Subcutaneous adipose tissue (tissue), 4 donors: ENCODE measurements around the gene ADARB2. TPM values are rescaled to one million over a fixed set of nuclear protein-coding genes. Genes with fewer than 3 reads are reported as not detected.

Experiments used
- total RNA-seq, 4 donors: library from RNA; depleted of rRNA; stranded (reverse); fragments of >200 nt; gene quantifications; one replicate each; pipeline ENCODE4 v1.1.0, GENCODE V29; 2016
- TF ChIP-seq, protein P1 (sequence below): fragments of 450-650 bp; IDR thresholded peaks from one replicate; pipeline ENCODE4 v1.5.1; 2016; ENCODE audit warnings: low read depth, mild to moderate bottlenecking, control low read depth, antibody characterized with exemption, moderate library complexity

Gene ADARB2
- total RNA-seq, 4 donors from 2014 or later: under 0.01 to 0.65 (median 0.44) TPM; not detected in 1

DNA sequence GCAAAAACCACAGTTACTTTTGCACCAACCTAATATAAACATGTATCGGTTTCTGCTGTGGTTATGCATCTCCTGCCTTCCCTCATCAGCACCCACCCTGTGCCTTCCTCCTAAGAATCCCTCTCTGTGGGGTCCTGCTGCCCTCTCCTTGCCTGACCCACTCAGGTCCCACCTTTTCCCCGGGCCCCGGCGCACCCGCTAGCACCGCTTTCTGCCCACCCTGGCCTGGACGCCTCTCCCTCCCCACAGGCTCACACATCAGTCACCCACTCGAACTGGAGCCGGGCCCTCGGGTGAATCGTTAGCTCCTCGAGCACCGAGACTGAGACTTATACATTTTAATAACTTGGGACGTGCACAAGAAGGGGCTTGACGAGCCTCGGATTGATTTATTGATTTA is 110.5 kb downstream of the ADARB2 start:
- TF ChIP-seq, protein P1, sequence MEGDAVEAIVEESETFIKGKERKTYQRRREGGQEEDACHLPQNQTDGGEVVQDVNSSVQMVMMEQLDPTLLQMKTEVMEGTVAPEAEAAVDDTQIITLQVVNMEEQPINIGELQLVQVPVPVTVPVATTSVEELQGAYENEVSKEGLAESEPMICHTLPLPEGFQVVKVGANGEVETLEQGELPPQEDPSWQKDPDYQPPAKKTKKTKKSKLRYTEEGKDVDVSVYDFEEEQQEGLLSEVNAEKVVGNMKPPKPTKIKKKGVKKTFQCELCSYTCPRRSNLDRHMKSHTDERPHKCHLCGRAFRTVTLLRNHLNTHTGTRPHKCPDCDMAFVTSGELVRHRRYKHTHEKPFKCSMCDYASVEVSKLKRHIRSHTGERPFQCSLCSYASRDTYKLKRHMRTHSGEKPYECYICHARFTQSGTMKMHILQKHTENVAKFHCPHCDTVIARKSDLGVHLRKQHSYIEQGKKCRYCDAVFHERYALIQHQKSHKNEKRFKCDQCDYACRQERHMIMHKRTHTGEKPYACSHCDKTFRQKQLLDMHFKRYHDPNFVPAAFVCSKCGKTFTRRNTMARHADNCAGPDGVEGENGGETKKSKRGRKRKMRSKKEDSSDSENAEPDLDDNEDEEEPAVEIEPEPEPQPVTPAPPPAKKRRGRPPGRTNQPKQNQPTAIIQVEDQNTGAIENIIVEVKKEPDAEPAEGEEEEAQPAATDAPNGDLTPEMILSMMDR: no peak

DNA sequence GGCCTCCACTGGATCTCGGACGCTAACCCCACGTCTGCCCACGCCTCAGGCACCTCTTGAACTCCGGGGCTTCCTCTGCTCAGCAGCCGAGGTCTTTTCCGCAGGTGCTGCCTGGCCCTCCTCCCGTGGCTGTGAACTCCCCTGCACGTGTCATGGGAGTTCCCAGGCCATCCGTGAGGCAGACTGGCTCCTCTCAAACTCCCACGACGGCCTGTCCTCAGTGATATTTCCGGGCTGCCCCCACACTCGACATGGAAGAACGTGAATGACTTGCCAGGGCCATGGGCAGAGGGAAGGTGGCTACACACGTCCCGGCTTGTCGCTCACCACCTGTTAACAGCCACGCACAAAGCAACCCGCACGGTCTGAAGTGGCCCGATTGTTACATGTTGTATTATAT is 110.9 kb downstream of the ADARB2 start:
- TF ChIP-seq, protein P1: no peak

- TF ChIP-seq, protein P1: no peak
Observed at GRCh38 chr10:1625731-1626130, 111.6 kb downstream of the ADARB2 start.

DNA sequence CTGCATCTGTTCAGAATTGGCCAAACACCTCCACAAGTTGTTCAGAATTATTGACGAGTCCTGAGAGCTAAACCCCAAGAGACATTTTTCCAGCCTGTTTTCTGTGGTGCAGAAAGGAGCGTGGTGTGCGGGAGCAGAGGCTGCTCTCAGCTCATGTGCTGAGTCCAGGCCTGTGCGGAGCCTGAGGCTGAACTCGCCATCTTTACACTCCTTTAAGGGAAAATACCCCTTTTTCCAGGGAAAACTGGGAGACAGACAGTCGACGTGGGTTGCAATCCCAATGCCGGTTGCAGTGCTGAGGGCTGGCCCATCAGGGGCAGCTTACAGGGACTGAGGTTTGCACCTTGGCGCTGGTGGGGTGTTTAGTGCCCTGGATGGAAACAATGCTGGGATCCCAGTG is 112.2 kb downstream of the ADARB2 start:
- TF ChIP-seq, protein P1: no peak

GRCh38 chr10:1624240-1624639 is 113.1 kb downstream of the ADARB2 start:
- TF ChIP-seq, protein P1: no peak

GRCh38 chr10:1620803-1621202 is 116.5 kb downstream of the ADARB2 start:
- TF ChIP-seq, protein P1: no peak

- TF ChIP-seq, protein P1: no peak
Observed at GRCh38 chr10:1615186-1615954, 122.0 kb downstream of the ADARB2 start.
